ENCODE data around the gene CSF3R. TPM values are rescaled to one million over a fixed set of nuclear protein-coding genes. Genes with fewer than 3 reads are reported as not detected.
A peak's percentile ranks its signal among the peaks of the same experiment; 100 is the strongest.

The CSF3R gene
- total and polyA plus RNA-seq, 2 of the 4 experiments (the other 2 are of a cell fraction), result not detected

GRCh38 chr1:36497207-36497606 lies 14.5 kb upstream of the CSF3R start:
- Histone ChIP-seq H3K18ac (ENCODE audit: low read depth, low read length) (peak overlapping the region; percentile 35; the same call in 1 of the 2 replicates), H2AK5ac (ENCODE audit: low read depth, low read length) (no peak overlapping the region), H3K56ac (ENCODE audit: extremely low read depth, insufficient read depth, low read length) (no peak overlapping the region), H2AFZ (replicated peaks; ENCODE audit: low read length, poor library complexity) (no peak overlapping the region), H3K9ac (ENCODE audit: low read depth, low read length) (no peak overlapping the region), H4K20me1 (ENCODE audit: insufficient read depth, low read length) (no peaks in the 10 kb centered on the region), H3K36me3 (ENCODE audit: control insufficient read depth, insufficient read depth, low read length) (no peaks in the 10 kb centered on the region), H3K4me1 (ENCODE audit: control insufficient read depth, insufficient read depth, low read length) (no peaks in the 10 kb centered on the region), H3K79me1 (ENCODE audit: low read depth in 1 of 2, low read length in 2 of 2) (no peaks in the 10 kb centered on the region), H2BK120ac (ENCODE audit: low read depth, low read length) (no peak overlapping the region), H2BK15ac (ENCODE audit: low read depth, low read length) (no peak overlapping the region), H4K8ac (ENCODE audit: low read depth in 2 of 2, low read length in 2 of 2) (no peak overlapping the region), H4K5ac (ENCODE audit: low read depth, low read length) (no peak overlapping the region), H2BK20ac (ENCODE audit: low read depth, low read length) (no peak overlapping the region), H3K23ac (ENCODE audit: low read depth, low read length) (no peak overlapping the region), H3K4ac (ENCODE audit: low read depth, low read length) (no peak overlapping the region), H3K9me3 (ENCODE audit: control insufficient read depth, insufficient read depth, low read length) (no peaks in the 10 kb centered on the region), H3K9me1 (ENCODE audit: insufficient read depth, low read length) (no peaks in the 10 kb centered on the region), H3K27ac (ENCODE audit: insufficient read depth, low read length) (peak overlapping the region; percentile 54; the same call in 1 of the 2 replicates), H2BK5ac (ENCODE audit: low read depth, low read length, poor library complexity, severe bottlenecking) (no peak overlapping the region), H2AK9ac (replicated peaks; ENCODE audit: low read depth, low read length, poor library complexity) (no peak overlapping the region), H3K4me3 (ENCODE audit: insufficient read depth, low read depth, low read length) (no peak overlapping the region), H3K14ac (replicated peaks; ENCODE audit: low read depth, low read length) (no peak overlapping the region), H3K4me2 (ENCODE audit: low read depth, low read length) (no peak overlapping the region; the same call in 1 of the 2 replicates), H4K91ac (ENCODE audit: insufficient read depth, low read depth, low read length) (no peak overlapping the region), H3K27me3 (ENCODE audit: control insufficient read depth, insufficient read depth, low read length) (peaks cover 2% of the 10 kb centered on the region; the same call in 1 of the 2 replicates)
- intact Hi-C loops (cut with micrococcal nuclease), result no loop called here
- no CpG with 5 or more reads among the region's 2 CpGs for WGBS, 2 experiments (ENCODE audit: extremely low coverage in 2 of 2, insufficient read length in 1 of 2)
- TF ChIP-seq RAD21 (IDR thresholded peaks at IDR 0.05; ENCODE audit: low read length) (no peak), CEBPB (IDR thresholded peaks at IDR 0.05; ENCODE audit: low read depth, low read length) (peak; percentile 49; the same call in 1 of the 2 replicates), USF2 (IDR thresholded peaks at IDR 0.05; ENCODE audit: low read depth, low read length) (no peak)
- in situ Hi-C loops (cut with MboI; ENCODE audit: low sequenced_read_pairs), result no loop called here
- BruUV-seq (replicated peaks), result no TSS peak
- ATAC-seq (ENCODE audit: low read depth), result peak; percentile 73
- dilution Hi-C loops (cut with HindIII; ENCODE audit: low sequenced_read_pairs, unreplicated experiment), result no loop called here
- ChIA-PET CTCF (interaction anchor here (1.6 kb wide), 1 partner anchor 19 kb away, joined by 5 read pairs; no protein-coding TSS in a partner anchor), POLR2A (ENCODE audit: unreplicated experiment) (no interaction called here)
- DNase-seq, result no peak

Measured in IMR-90 (cell line).